SH-SY5Y (cell line): Measurements from ENCODE around the gene ADGRD2.

Experiments used
- GATA2 ChIP-seq: IDR thresholded peaks from 2 replicates; pipeline ENCODE4 v1.6.1; 2011; ENCODE audit warnings: mild to moderate bottlenecking, low read depth, low read length
- GATA3 ChIP-seq: IDR thresholded peaks from 2 replicates; pipeline ENCODE4 v1.6.1; 2011; ENCODE audit warnings: low read depth, mild to moderate bottlenecking, low read length, moderate library complexity

The ADGRD2 gene

GRCh38 chr9:124458441-124458840 lies 8.2 kb downstream of the ADGRD2 start:
- TF ChIP-seq GATA3 = no peak
- no peak for TF ChIP-seq GATA2

GRCh38 chr9:124462739-124463138 lies 12.5 kb downstream of the ADGRD2 start:
- no peak for TF ChIP-seq GATA3
- no peak for TF ChIP-seq GATA2

GRCh38 chr9:124465736-124466135 lies 15.5 kb downstream of the ADGRD2 start:
- TF ChIP-seq GATA3 = no peak
- TF ChIP-seq GATA2 = no peak

GRCh38 chr9:124467410-124468060 lies 17.3 kb downstream of the ADGRD2 start:
- no peak for TF ChIP-seq GATA3
- TF ChIP-seq GATA2 = no peak

GRCh38 chr9:124468061-124468740 lies 17.9 kb downstream of the ADGRD2 start:
- TF ChIP-seq GATA3 (no peak), GATA2 (no peak)

- TF ChIP-seq GATA3 = no peak
Measured at GRCh38 chr9:124469011-124469832, 19.0 kb downstream of the ADGRD2 start.

- no peak for TF ChIP-seq GATA2
- no peak for TF ChIP-seq GATA3
Measured at GRCh38 chr9:124470306-124470705, 20.1 kb downstream of the ADGRD2 start.

- TF ChIP-seq GATA3 = no peak
- no peak for TF ChIP-seq GATA2
Measured at GRCh38 chr9:124470726-124471125, 20.5 kb downstream of the ADGRD2 start.

- TF ChIP-seq GATA3 = no peak
- no peak for TF ChIP-seq GATA2
Measured at GRCh38 chr9:124471761-124472160, 21.5 kb downstream of the ADGRD2 start.

GRCh38 chr9:124472770-124473169 lies 22.5 kb downstream of the ADGRD2 start:
- TF ChIP-seq GATA3 (no peak), GATA2 (no peak)

- TF ChIP-seq GATA2 = no peak
- TF ChIP-seq GATA3 = no peak
Measured at GRCh38 chr9:124473310-124473709, 23.1 kb downstream of the ADGRD2 start.

GRCh38 chr9:124474151-124474550 lies 23.9 kb downstream of the ADGRD2 start:
- no peak for TF ChIP-seq GATA3
- no peak for TF ChIP-seq GATA2

- TF ChIP-seq GATA3 (no peak), GATA2 (no peak)
Measured at GRCh38 chr9:124475158-124475867, 25.1 kb downstream of the ADGRD2 start.
